ENCODE results near the gene CSMD2.
"Not testable (repeated sequence)": the region's sequence is repeated elsewhere in the genome, so short reads cannot be mapped to it uniquely, and the experiment has no call there.

CSMD2 gene

GRCh38 chr1:34101151-34101550 is 63.9 kb downstream of the CSMD2 start:
- DNase-seq = peak; percentile 92

- DNase-seq = no peak
Observed at GRCh38 chr1:34100332-34100731, 64.7 kb downstream of the CSMD2 start.

DNA sequence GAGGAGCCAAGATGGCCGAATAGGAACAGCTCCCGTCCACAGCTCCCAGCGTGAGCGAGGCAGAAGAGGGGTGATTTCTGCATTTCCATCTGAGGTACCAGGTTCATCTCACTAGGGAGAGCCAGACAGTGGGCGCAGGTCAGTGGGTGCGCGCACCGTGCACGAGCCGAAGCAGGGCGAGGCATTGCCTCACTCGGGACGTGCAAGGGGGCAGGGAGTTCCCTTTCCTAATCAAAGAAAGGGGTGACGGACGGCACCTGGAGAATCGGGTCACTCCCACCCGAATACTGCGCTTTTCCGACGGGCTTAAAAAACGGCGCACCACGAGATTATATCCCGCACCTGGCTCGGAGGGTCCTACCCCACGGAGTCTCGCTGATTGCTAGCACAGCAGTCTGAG is 72.6 kb downstream of the CSMD2 start:
- DNase-seq = not testable (repeated sequence)

DNA sequence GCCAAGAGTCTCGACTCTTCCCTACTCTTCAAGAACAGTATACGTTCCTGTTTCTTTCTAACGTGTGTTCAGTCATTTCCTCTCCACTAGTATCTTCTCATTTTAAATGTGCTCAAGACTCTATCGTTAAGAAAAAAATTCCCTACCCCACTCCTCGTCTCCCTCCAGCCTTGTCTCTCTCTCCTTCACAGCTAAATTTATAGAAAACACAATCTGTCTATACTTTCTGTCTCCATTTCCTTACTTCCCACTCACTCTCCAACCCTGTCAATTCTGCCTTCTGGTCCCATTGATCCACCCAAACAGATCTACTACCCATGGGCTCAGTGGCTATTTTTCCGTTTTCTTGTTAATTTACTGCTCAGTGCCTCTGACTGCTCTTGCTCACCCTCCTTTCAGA is 75.3 kb downstream of the CSMD2 start:
- DNase-seq = no peak

GRCh38 chr1:34087986-34088385 is 77.0 kb downstream of the CSMD2 start:
- DNase-seq = no peak

DNA sequence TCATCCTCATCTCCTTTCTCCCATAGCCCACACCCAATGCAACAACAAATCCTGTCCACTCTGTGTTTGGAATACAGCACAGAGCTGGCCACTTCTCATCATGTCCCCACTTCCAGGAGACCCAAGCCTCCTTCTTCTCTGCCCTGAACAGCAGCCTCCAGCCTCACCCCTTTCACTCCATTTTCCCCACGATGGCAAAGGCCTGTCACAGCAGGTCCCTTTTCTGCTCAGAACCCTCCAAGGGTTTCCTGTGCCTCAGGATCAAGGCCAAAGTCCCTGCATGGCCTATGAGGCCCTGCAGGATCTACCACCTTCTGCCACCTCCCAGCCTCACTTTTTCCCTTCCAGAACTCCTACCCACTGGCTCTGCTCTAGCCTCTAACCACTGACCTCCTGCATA is 78.5 kb downstream of the CSMD2 start:
- no peak for DNase-seq

DNA sequence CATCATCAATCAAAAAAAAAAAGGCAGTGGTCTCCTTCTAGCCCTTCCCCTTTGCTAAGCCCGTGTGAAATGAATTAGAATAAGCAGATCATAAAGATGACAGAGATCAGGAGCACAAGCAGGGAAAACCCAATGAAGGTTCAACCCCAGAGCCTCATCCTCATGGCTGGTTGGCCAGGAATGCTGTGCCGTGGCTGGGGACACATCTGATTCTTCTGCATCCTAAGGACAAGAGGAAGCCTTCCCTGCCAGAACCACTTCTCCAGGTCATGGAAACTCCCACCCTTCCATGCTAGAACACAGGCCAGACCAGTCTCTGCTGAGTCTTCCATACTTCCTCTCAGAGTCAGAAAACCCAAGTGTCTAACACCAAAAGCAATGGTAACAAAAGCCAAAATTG is 81.1 kb downstream of the CSMD2 start:
- no peak for DNase-seq

DNA sequence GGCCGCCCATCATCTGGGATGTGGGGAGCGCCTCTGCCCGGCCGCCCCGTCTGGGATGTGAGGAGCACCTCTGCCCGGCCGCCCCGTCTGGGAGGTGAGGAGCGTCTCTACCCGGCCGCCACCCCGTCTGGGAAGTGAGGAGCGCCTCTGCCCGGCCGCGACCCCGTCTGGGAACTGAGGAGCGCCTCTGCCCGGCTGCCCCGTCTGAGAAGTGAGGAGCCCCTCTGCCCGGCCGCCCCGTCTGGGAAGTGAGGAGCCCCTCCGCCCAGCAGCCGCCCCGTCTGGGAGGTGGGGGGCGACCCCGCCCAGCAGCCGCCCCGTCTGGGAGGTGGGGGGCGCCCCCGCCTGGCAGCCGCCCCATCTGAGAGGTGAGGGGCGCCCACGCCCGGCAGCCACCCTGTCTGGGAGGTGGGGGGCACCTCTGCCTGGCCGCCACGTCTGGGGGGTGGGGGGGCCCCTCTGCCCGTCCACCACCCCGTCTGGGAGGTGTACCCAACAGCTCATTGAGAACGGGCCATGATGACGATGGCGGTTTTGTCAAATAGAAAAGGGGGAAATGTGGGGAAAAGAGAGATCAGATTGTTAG is 82.9 kb downstream of the CSMD2 start:
- DNase-seq = not testable (repeated sequence)

- no peak for DNase-seq
Observed at GRCh38 chr1:34078383-34078782, 86.6 kb downstream of the CSMD2 start.

- no peak for DNase-seq
Observed at GRCh38 chr1:34075576-34075975, 89.5 kb downstream of the CSMD2 start.

GRCh38 chr1:34073028-34073695 is 91.9 kb downstream of the CSMD2 start:
- no peak for DNase-seq

DNA sequence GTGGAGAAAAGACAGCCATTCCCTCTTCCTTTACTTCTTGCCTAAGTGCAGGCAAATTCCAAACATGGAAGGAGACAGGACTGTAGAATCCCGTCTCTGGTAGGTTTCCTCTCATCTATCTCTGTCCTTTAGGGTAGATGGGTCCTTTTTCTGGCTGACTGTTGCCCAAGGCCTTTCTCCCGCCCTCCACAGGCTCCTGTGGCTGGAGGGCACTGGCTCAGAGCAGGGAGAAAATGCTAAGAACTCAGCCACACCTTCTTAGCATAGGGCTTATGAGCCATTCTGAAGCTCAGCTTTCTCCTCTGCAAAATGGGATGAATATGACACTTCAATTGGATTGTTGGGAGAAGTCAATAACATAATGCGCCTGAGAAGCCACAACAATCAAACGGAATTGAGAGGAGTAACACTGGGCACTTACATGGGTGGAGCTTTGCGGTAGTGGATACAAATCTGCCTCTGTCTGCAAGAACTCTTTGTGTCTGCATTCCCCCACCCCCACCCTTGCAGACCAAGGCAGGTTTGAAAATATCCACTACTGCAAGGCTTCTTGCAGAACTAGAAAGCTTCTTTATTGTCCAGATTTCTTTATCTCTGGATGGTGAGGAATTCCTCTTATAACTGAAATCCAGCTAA is 94.7 kb downstream of the CSMD2 start:
- DNase-seq = no peak

- DNase-seq = peak; percentile 91
Observed at GRCh38 chr1:34066981-34067603, 97.9 kb downstream of the CSMD2 start.

DNA sequence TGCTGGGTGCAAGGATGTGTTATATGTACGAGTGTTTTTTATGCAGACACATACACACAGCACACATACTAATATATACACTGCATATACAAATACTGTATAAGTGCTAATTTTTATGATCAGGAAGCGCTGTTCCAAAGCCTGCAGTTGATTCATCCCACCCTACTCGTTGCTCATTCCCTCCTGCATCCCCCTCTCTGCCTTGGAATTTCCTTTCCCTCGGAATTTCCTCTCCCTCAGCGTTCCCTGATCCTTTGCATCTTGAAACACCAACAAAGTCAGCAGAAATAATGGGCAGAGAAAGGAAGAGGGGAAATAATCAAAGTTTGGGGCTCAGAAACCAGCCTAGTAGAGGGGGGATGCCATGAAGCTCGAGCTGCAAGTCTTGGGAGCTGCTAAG is 98.9 kb downstream of the CSMD2 start:
- DNase-seq = peak; percentile 62

DNA sequence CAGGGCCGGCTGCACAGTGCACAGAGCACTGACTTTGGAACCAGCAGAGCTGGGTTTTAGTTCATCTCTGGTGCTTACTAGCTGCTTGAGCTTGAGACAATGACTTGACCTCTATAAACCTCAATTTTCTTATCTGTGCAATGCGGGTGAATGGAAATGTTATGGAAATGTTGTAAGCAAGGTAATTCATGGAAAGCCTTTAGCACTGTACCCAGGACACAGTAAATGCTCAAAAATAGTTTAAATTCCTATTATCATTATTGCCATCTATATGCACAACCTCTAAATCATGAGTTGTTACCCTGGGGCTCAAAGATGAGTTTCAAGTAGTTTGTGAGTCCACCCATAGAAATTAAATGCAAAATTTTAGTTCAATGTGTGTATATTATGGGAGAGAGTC is 99.5 kb downstream of the CSMD2 start:
- no peak for DNase-seq

DNA sequence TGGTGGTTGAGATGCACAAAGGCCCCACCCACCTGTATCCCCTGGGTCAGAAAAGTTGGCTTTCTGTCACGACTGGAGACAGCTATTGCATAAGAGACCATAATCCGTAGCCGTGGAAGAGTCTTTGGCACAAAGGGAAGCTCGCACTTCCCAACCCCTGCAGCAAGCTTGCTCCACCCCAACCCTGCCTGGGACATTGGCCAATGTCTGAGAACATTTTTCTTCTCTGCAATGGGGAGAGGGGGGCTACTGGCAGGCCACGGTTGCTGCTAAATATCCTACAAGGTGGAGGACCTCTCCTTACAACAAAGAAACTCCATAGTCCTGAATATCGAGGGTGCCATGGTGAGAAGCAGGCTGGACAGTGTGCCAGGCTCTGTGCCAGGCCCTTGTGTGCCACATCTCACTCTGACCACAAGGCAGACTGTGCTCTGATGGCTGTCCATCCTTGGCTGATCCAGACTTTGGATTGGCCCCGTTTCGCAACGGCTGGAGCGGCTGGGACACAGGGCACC is 104.1 kb downstream of the CSMD2 start:
- DNase-seq = peak; percentile 65

- DNase-seq = no peak
Observed at GRCh38 chr1:34060187-34060730, 104.8 kb downstream of the CSMD2 start.

DNA sequence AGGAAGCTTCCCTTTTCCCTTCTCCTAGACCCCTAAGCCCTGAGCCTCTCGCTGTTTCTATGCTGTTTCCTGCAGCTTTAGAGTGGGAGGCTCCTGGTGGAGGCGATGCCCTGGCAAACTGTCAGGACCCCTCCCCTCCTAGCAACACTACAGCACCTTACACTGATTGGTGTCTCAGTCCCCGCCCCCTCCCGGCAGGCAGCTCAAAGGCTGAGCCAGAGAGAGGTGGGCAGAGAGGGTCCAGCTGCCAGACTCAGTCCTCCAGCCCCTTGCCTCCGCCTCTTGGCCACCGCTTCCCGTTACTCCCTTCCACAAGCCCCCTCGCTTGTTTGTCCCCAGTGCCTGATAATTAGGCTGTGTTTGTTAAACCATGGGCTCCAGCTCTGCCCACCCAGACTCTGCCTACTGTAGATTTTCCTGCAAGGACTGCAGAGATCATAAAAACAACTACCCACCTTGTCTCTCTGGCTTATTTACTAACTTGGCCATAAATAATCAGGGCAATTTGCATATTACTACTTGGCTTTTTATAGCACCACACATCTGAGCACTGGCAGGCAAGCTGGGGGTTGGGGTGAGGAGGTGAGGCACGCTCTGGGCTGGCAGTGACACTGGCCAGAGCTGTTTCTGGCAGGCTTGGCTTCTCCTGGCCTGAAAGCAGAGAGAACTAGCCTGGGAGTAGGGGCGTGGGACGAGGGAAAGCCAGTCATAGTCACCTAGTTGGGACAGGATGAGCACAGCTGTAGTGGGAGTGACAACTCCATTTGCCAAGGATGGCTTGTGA is 107.5 kb downstream of the CSMD2 start:
- no peak for DNase-seq

DNA sequence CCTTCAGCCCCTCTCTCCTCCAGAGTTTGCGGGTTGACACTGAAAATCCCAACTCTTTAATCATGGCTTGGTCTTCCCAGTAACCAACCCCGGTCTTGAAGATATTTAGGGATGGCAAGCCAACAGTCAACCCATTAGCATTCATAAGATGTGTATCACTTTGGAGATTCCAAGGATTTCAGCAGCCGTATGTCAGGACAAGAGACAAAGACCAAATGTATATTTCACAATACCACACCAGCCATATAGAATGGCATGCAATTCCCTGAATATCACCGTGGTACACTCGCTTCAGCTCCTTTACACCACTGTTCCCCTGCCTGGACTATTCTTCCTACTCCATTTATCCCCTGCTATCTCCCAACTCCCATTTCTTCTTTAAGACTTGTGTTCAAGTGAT is 109.2 kb downstream of the CSMD2 start:
- peak; percentile 72 for DNase-seq

DNA sequence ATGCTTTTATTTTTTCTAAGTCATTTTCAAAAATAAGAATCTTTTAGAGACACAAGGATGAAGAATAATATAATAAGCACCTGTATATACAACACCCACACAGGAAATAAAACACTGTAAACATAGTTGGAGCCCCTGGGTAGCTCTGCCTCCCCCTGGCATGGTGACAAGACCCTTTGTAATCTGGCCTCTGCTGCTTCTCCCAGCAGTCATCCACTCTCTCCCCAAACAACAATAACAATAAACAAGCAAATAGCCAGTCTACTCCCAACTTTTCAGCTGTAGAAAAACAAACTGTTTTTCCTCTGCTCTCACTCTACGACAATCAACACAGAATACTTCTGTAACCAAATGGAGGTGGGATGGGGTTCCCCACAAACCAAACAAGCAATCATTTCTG is 110.1 kb downstream of the CSMD2 start:
- DNase-seq = no peak

DNA sequence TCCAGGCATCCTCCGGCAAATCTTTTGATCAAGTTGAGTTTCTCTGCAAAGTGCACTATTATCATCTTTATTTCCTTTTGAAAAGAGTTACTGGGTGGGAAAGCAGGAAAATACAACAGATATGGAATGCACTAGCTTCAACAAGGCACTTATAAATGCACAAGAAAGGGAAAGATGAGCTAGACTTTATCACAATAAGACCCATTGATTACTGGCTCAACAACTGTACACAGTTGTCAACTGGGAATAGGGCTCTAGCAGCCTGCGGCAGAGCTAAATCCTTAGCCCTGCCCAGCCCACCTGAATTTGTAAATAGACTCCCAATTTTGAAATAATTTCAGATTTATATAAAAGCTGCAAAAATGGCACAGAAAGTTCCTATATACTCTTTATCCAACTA is 111.4 kb downstream of the CSMD2 start:
- DNase-seq = no peak

GRCh38 chr1:34052565-34052964 is 112.5 kb downstream of the CSMD2 start:
- DNase-seq = no peak
